Body of pancreas (tissue), 4 donors: ENCODE data around the gene EML6.

Experiments
- POLR2A ChIP-seq, 3 donors: fragments of 450-650 bp; IDR thresholded peaks; one replicate each; pipeline ENCODE4 v1.6.1; 2016; ENCODE audit warnings: antibody characterized with exemption in 3 of 3, mild to moderate bottlenecking in 2 of 3
- TF ChIP-seq, protein P1 (sequence below), 7 experiments: fragments of 450-650 bp in 4 of 7; fragments of 200-600 bp in 3 of 7; sonication (generic) in 3 of 7; IDR thresholded peaks; one replicate each; pipeline ENCODE4 v1.5.1; 2016 to 2019; ENCODE audit warnings: antibody characterized with exemption in 7 of 7

DNA sequence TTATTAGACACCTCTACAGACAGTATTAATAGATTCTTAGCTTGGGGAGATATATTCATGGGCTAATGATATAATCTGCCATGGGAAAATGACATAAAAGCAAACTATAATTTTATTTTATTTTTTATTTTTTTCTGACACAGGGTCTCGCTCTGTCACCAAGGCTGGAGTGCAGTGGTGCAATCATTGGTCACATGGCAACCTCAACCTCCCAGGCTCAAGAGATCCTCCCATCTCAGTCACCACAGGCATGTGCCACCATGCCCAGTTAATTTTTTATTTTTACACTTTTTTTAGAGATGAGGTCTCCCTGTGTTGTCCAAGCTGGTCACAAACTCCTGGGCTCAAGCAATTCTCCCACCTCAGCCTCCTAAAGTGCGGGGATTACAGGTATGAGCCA, 287.5 kb downstream of the EML6 start:
- TF ChIP-seq, protein P1, sequence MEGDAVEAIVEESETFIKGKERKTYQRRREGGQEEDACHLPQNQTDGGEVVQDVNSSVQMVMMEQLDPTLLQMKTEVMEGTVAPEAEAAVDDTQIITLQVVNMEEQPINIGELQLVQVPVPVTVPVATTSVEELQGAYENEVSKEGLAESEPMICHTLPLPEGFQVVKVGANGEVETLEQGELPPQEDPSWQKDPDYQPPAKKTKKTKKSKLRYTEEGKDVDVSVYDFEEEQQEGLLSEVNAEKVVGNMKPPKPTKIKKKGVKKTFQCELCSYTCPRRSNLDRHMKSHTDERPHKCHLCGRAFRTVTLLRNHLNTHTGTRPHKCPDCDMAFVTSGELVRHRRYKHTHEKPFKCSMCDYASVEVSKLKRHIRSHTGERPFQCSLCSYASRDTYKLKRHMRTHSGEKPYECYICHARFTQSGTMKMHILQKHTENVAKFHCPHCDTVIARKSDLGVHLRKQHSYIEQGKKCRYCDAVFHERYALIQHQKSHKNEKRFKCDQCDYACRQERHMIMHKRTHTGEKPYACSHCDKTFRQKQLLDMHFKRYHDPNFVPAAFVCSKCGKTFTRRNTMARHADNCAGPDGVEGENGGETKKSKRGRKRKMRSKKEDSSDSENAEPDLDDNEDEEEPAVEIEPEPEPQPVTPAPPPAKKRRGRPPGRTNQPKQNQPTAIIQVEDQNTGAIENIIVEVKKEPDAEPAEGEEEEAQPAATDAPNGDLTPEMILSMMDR (IDR thresholded peaks at IDR 0.05), result no peak
- no peak for TF ChIP-seq POLR2A (IDR thresholded peaks at IDR 0.05)
